HCT116 (cell line): Measurements from ENCODE around the gene DUSP2. TPM values are rescaled to one million over a fixed set of nuclear protein-coding genes. Genes with fewer than 3 reads are reported as not detected.

Experiments used
- ATAC-seq: fragments of 200-7000 bp; cut with Tn5 transposase; 2 replicates; pipeline ENCODE4 v1.9.1; 2020; ENCODE audit warnings: mild to moderate bottlenecking, moderate library complexity
- BruUV-seq: library from RNA; stranded (reverse); fragments of 400-500 nt; replicated peaks from 2 replicates; lab custom pipeline; 2021; lab: Mats Ljungman, UMichigan
- CTCF ChIA-PET: fragments of 300-600 bp; sonication (Branson Sonifier 250); formaldehyde crosslinking; loops from one replicate; lab custom pipeline; 2021; ENCODE audit warnings: antibody characterized with exemption; lab: Charles Lee
- POLR2A ChIA-PET: fragments of 300-600, 350-600 bp; sonication (Branson Sonifier 250); formaldehyde crosslinking; loops from one replicate; lab custom pipeline; 2021; ENCODE audit warnings: antibody characterized with exemption; lab: Charles Lee
- RAD21 ChIA-PET, 2 experiments: fragments of 300-600 bp; sonication (Branson Sonifier 250); formaldehyde crosslinking; loops; one replicate each; lab custom pipeline; 2023; ENCODE audit warnings: low total read pairs in 2 of 2; ENCODE audit not compliant: uncharacterized antibody in 2 of 2, unreplicated experiment in 2 of 2, low non-redundant PET in 1 of 2; lab: Charles Lee
- DNase-seq: peaks from one replicate; pipeline ENCODE4 v3.0.0-alpha.2; 2010; ENCODE audit warnings: low read depth, low spot score
- H2AFZ ChIP-seq: fragments of 200-600 bp; shearing (Covaris generic), sonication (generic); 2 replicates; pipeline ENCODE4 v1.6.1; 2017; ENCODE audit warnings: low read depth, mixed run types, mixed read lengths, antibody characterized with exemption, low read length; ENCODE audit not compliant: poor library complexity, severe bottlenecking
- H3K27ac ChIP-seq: 2 replicates; pipeline ENCODE4 v1.5.1; 2012; ENCODE audit warnings: low read depth, low read length
- H3K27me3 ChIP-seq: fragments of 200-600 bp; sonication (generic); 2 replicates; pipeline ENCODE4 v1.6.1; 2016; ENCODE audit warnings: mixed run types, low read length, mixed read lengths; ENCODE audit not compliant: insufficient read depth
- H3K36me3 ChIP-seq, 2 experiments: fragments of 200-500 bp in 1 of 2; fragments of 200-600 bp in 1 of 2; sonication (Bioruptor generic) in 1 of 2; sonication (generic) in 1 of 2; 2 replicates each; pipeline versions ENCODE4 v1.5.1 to v1.6.1; 2014 to 2016; ENCODE audit warnings: low read length in 2 of 2, inconsistent platforms in 1 of 2, mixed read lengths in 1 of 2, mixed run types in 1 of 2; ENCODE audit not compliant: insufficient read depth in 2 of 2, control insufficient read depth in 1 of 2
- H3K4me1 ChIP-seq, 2 experiments: fragments of 200-600 bp in 1 of 2; sonication (generic) in 1 of 2; 2 replicates each; pipeline versions ENCODE4 v1.5.1 to v1.6.1; 2012 to 2017; ENCODE audit warnings: low read length in 2 of 2, inconsistent platforms in 1 of 2, mild to moderate bottlenecking in 1 of 2, mixed read lengths in 1 of 2, mixed run types in 1 of 2, moderate library complexity in 1 of 2; ENCODE audit not compliant: insufficient read depth in 2 of 2, control insufficient read depth in 1 of 2
- H3K4me2 ChIP-seq: fragments of 200-600 bp; sonication (generic); 2 replicates; pipeline ENCODE4 v1.6.1; 2017; ENCODE audit warnings: mixed run types, low read length, mixed read lengths
- H3K4me3 ChIP-seq, 2 experiments: fragments of 200-600 bp in 1 of 2; sonication (generic) in 1 of 2; replicated peaks in 1 of 2; 2 replicates each; pipeline ENCODE4 v1.5.1; 2011 to 2016; ENCODE audit warnings: low read length in 2 of 2, control low read depth in 1 of 2, low read depth in 1 of 2, mild to moderate bottlenecking in 1 of 2, mixed read lengths in 1 of 2, mixed run types in 1 of 2
- H3K79me2 ChIP-seq: fragments of 200-600 bp; sonication (generic); 2 replicates; pipeline ENCODE4 v1.6.1; 2017; ENCODE audit warnings: mild to moderate bottlenecking, mixed run types, low read length, moderate library complexity, mixed read lengths; ENCODE audit not compliant: insufficient read depth
- H3K9ac ChIP-seq: fragments of 200-600 bp; sonication (generic); 2 replicates; pipeline ENCODE4 v1.6.1; 2016; ENCODE audit warnings: low read length, mixed read lengths
- H3K9me2 ChIP-seq: fragments of 200-600 bp; sonication (generic), shearing (Covaris generic); 2 replicates; pipeline ENCODE4 v1.6.1; 2017; ENCODE audit warnings: mixed run types, mild to moderate bottlenecking, moderate library complexity; ENCODE audit not compliant: insufficient read depth
- H3K9me3 ChIP-seq, 2 experiments: fragments of 200-500 bp in 1 of 2; fragments of 200-600 bp in 1 of 2; sonication (Bioruptor generic) in 1 of 2; sonication (generic) in 1 of 2; 2 replicates each; pipeline ENCODE4 v1.6.1; 2014 to 2017; ENCODE audit warnings: low read length in 2 of 2, mixed read lengths in 2 of 2, inconsistent platforms in 1 of 2, low read depth in 1 of 2, mild to moderate bottlenecking in 1 of 2, mixed run types in 1 of 2, moderate library complexity in 1 of 2; ENCODE audit not compliant: control insufficient read depth in 1 of 2, insufficient read depth in 1 of 2
- H4K20me1 ChIP-seq: fragments of 200-600 bp; sonication (generic), shearing (Covaris generic); 2 replicates; pipeline ENCODE4 v1.6.1; 2017; ENCODE audit warnings: mixed run types, mild to moderate bottlenecking, moderate library complexity; ENCODE audit not compliant: insufficient read depth
- CBX3 ChIP-seq: IDR thresholded peaks from 2 replicates; pipeline ENCODE4 v1.6.1; 2012; ENCODE audit warnings: low read depth
- CEBPB ChIP-seq: IDR thresholded peaks from 2 replicates; pipeline ENCODE4 v1.6.1; 2012; ENCODE audit warnings: low read depth
- EGR1 ChIP-seq: IDR thresholded peaks from 2 replicates; pipeline ENCODE4 v1.6.1; 2012; ENCODE audit warnings: low read depth
- EZH2 ChIP-seq: fragments of 200-600 bp; sonication (generic); IDR thresholded peaks from 2 replicates; pipeline ENCODE4 v1.6.1; 2017; ENCODE audit warnings: antibody characterized with exemption, mixed run types
- FOSL1 ChIP-seq: IDR thresholded peaks from 2 replicates; pipeline ENCODE4 v1.6.1; 2012; ENCODE audit warnings: low read depth
- POLR2A ChIP-seq: IDR thresholded peaks from 2 replicates; pipeline ENCODE4 v1.7.0; 2011; ENCODE audit warnings: borderline replicate concordance; ENCODE audit not compliant: insufficient read depth, insufficient read length; ENCODE audit errors: extremely low read depth
- POLR2AphosphoS5 ChIP-seq: IDR thresholded peaks from 2 replicates; pipeline ENCODE4 v1.6.1; 2011; ENCODE audit warnings: mild to moderate bottlenecking, low read depth, low read length, moderate library complexity
- RAD21 ChIP-seq: IDR thresholded peaks from 2 replicates; pipeline ENCODE4 v1.6.1; 2012; ENCODE audit warnings: low read depth, mild to moderate bottlenecking
- SIN3A ChIP-seq: IDR thresholded peaks from 2 replicates; pipeline ENCODE4 v1.6.1; 2012; ENCODE audit warnings: low read depth
- SP1 ChIP-seq: IDR thresholded peaks from 2 replicates; pipeline ENCODE4 v1.6.1; 2012; ENCODE audit warnings: low read depth
- SRF ChIP-seq: IDR thresholded peaks from 2 replicates; pipeline ENCODE4 v1.6.1; 2012; ENCODE audit warnings: low read depth
- TCF7L2 ChIP-seq: IDR thresholded peaks from 2 replicates; pipeline ENCODE4 v1.7.0; 2011; ENCODE audit warnings: borderline replicate concordance, inconsistent platforms; ENCODE audit not compliant: insufficient read depth, insufficient read length; ENCODE audit errors: extremely low read depth
- YY1 ChIP-seq: IDR thresholded peaks from 2 replicates; pipeline ENCODE4 v1.6.1; 2011; ENCODE audit warnings: low read length, low read depth, moderate library complexity, mild to moderate bottlenecking; ENCODE audit not compliant: insufficient replicate concordance; ENCODE audit errors: extremely low read depth
- ZFX ChIP-seq: fragments of 450-650 bp; IDR thresholded peaks from 2 replicates; pipeline ENCODE4 v1.6.1; 2017
- ZNF274 ChIP-seq: fragments of 200-500 bp; sonication (Bioruptor generic); IDR thresholded peaks from 2 replicates; pipeline ENCODE4 v1.6.1; 2014; ENCODE audit warnings: mild to moderate bottlenecking, low read depth, low read length, inconsistent platforms
- intact Hi-C: fragments of 100-400 bp; cut with micrococcal nuclease; formaldehyde crosslinking; loops from 2 replicates; pipeline ENCODE4 v1.10.0; 2022
- total RNA-seq: library from RNA; stranded (reverse); gene quantifications from one replicate; pipeline ENCODE4 v1.2.1, GENCODE V29; 2021; ENCODE audit not compliant: unreplicated experiment
- TF ChIP-seq, protein P1 (sequence below): IDR thresholded peaks from 2 replicates; pipeline ENCODE4 v1.6.1; 2012
- TF ChIP-seq, protein P2 (sequence below): IDR thresholded peaks from 2 replicates; pipeline ENCODE4 v1.6.1; 2012
- TF ChIP-seq, protein P3 (sequence below): IDR thresholded peaks from 2 replicates; pipeline ENCODE4 v1.6.1; 2011; ENCODE audit warnings: mild to moderate bottlenecking, low read length, moderate library complexity; ENCODE audit not compliant: insufficient replicate concordance; ENCODE audit errors: extremely low read depth

Gene DUSP2
- total RNA-seq, 1 experiment from 2014 or later, result 24.5 TPM

DNA sequence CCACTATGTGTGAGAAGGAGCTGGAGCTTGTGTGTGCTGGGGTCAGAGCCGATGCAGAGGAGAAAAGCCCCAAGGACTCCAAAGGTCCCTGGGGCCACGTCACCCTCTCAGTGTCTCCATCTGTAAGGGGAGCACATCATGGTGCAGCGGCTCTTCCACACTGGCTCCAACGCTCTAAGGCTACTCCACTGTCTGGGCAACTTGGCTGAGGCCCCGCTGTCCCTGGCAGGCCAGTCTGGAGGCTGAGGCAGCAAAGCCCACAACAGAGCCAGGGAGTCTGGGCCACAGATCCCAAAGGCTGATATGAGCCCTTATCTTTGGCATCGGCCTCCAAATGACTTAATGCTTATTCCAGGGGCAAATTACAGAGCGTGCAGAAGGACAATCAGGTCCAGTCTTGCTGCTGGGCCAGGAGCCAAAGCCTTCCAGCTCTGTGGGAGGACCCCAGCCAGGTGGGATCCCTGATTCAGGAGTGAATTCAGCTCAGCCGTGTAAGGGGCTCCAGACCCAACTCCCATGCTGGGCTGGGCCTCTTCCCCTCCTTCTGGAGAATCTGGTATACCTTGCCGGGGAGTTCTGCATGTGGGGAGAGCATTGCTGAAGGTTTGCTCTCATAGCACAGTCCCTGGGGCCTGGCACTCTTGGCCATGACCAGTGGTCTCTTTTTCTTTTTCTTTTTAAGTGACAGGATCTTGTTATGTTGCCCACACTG, 1.8 kb upstream of the DUSP2 start:
- H3K9me3 ChIP-seq, result no peaks in the 10 kb centered on the region
- H3K4me1 ChIP-seq, result peaks cover 20 to 51% of the 10 kb centered on the region in 2 experiments
- H2AFZ ChIP-seq, result no peak overlapping the region
- intact Hi-C loops, result no loop called here
- H3K9me2 ChIP-seq, result no peaks in the 10 kb centered on the region
- no peak for DNase-seq
- H3K27ac ChIP-seq, result no peak overlapping the region
- ATAC-seq, result no peak
- TF ChIP-seq SP1, result no peak
- no peak for TF ChIP-seq FOSL1
- TF ChIP-seq EGR1, result no peak
- TF ChIP-seq ZFX, result no peak
- TF ChIP-seq, protein P1, sequence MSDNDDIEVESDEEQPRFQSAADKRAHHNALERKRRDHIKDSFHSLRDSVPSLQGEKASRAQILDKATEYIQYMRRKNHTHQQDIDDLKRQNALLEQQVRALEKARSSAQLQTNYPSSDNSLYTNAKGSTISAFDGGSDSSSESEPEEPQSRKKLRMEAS, result no peak
- TF ChIP-seq POLR2AphosphoS5, result no peak
- no peak for TF ChIP-seq SIN3A
- no peak for TF ChIP-seq SRF
- TF ChIP-seq YY1, result no peak
- TF ChIP-seq TCF7L2, result no peak
- no peak for TF ChIP-seq EZH2
- no peak for TF ChIP-seq POLR2A
- TF ChIP-seq, protein P2, sequence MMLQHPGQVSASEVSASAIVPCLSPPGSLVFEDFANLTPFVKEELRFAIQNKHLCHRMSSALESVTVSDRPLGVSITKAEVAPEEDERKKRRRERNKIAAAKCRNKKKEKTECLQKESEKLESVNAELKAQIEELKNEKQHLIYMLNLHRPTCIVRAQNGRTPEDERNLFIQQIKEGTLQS, result no peak
- TF ChIP-seq RAD21, result no peak
- TF ChIP-seq CBX3, result no peak
- TF ChIP-seq CEBPB, result no peak
- TF ChIP-seq, protein P3, sequence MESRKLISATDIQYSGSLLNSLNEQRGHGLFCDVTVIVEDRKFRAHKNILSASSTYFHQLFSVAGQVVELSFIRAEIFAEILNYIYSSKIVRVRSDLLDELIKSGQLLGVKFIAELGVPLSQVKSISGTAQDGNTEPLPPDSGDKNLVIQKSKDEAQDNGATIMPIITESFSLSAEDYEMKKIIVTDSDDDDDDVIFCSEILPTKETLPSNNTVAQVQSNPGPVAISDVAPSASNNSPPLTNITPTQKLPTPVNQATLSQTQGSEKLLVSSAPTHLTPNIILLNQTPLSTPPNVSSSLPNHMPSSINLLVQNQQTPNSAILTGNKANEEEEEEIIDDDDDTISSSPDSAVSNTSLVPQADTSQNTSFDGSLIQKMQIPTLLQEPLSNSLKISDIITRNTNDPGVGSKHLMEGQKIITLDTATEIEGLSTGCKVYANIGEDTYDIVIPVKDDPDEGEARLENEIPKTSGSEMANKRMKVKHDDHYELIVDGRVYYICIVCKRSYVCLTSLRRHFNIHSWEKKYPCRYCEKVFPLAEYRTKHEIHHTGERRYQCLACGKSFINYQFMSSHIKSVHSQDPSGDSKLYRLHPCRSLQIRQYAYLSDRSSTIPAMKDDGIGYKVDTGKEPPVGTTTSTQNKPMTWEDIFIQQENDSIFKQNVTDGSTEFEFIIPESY, result no peak
- TF ChIP-seq ZNF274, result no peak
- H3K9ac ChIP-seq, result no peak overlapping the region
- H3K79me2 ChIP-seq, result peaks cover 21% of the 10 kb centered on the region
- no peak overlapping the region for H3K4me2 ChIP-seq
- peaks cover 4 to 15% of the 10 kb centered on the region in 2 experiments; a peak in 2 of 4 replicates for H3K36me3 ChIP-seq
- no peaks in the 10 kb centered on the region for H3K27me3 ChIP-seq
- CTCF ChIA-PET, result no interaction called here
- RAD21 ChIA-PET, result no interaction called here
- no peak overlapping the region for H3K4me3 ChIP-seq
- POLR2A ChIA-PET, result no interaction called here
- no peaks in the 10 kb centered on the region for H4K20me1 ChIP-seq
- no TSS peak for BruUV-seq
